Measurements from ENCODE around the gene ITGB6. TPM values are rescaled to one million over a fixed set of nuclear protein-coding genes. Genes with fewer than 3 reads are reported as not detected.
A peak's percentile ranks its signal among the peaks of the same experiment; 100 is the strongest.
"Not testable (repeated sequence)": the region's sequence is repeated elsewhere in the genome, so short reads cannot be mapped to it uniquely, and the experiment has no call there.

ITGB6 gene
- total RNA-seq, 1 experiment from 2014 or later = 6.9 TPM

GRCh38 chr2:160197587-160197986, 2.5 kb downstream of the ITGB6 start:
- Mint-ChIP-seq H3K27ac (ENCODE audit: low read depth, unreplicated experiment) (peak overlapping the region; percentile 94), H3K4me1 (ENCODE audit: insufficient read depth, unreplicated experiment) (peaks cover 30% of the 10 kb centered on the region)
- intact Hi-C loops (cut with micrococcal nuclease) = no loop called here

GRCh38 chr2:160194946-160195345, 5.1 kb downstream of the ITGB6 start:
- no peaks in the 10 kb centered on the region for H3K9me3 Mint-ChIP-seq (ENCODE audit: unreplicated experiment)
- POLR2A ChIA-PET = interaction anchor here (1.0 to 2.1 kb wide), 5 partner anchors 11 to 85 kb away, joined by 3 to 7 read pairs (median 3); no protein-coding TSS in a partner anchor
- CTCF ChIA-PET = interaction anchor here (0.5 to 1.6 kb wide), 4 partner anchors 11 to 1198 kb away, joined by 3 to 7 read pairs (median 5); no protein-coding TSS in a partner anchor
- intact Hi-C loops (cut with micrococcal nuclease) = no loop called here
- peaks cover 10% of the 10 kb centered on the region for H3K36me3 Mint-ChIP-seq (ENCODE audit: insufficient read depth, unreplicated experiment)
- BruUV-seq (replicated peaks) = no TSS peak
- no peaks in the 10 kb centered on the region for H3K27me3 Mint-ChIP-seq (ENCODE audit: insufficient read depth, unreplicated experiment)
- no peak for DNase-seq (ENCODE audit: unreplicated experiment)
- H3K4me3 Mint-ChIP-seq (ENCODE audit: unreplicated experiment) = no peak overlapping the region
- peaks cover 23% of the 10 kb centered on the region for H3K4me1 Mint-ChIP-seq (ENCODE audit: insufficient read depth, unreplicated experiment)
- no peak overlapping the region for H3K27ac Mint-ChIP-seq (ENCODE audit: low read depth, unreplicated experiment)
- no peak for TF ChIP-seq CTCF (IDR thresholded peaks at IDR 0.05; ENCODE audit: unreplicated experiment)

More at GRCh38 chr2:160197587-160197986, 2.5 kb downstream of the ITGB6 start:
- POLR2A ChIA-PET = interaction anchor here (0.6 to 2.4 kb wide), 13 partner anchors 9 to 682 kb away, joined by 3 to 9 read pairs (median 4); no protein-coding TSS in a partner anchor
- Mint-ChIP-seq H3K4me3 (ENCODE audit: unreplicated experiment) (peak overlapping the region; percentile 76), H3K27me3 (ENCODE audit: insufficient read depth, unreplicated experiment) (no peaks in the 10 kb centered on the region), H3K9me3 (ENCODE audit: unreplicated experiment) (peaks cover 10% of the 10 kb centered on the region), H3K36me3 (ENCODE audit: insufficient read depth, unreplicated experiment) (peaks cover 16% of the 10 kb centered on the region)
- CTCF ChIA-PET = interaction anchor here (0.6 to 1.4 kb wide), 8 partner anchors 12 to 1117 kb away, joined by 3 to 5 read pairs (median 4); no protein-coding TSS in a partner anchor
- TF ChIP-seq CTCF (IDR thresholded peaks at IDR 0.05; ENCODE audit: unreplicated experiment) = no peak
- no TSS peak for BruUV-seq (replicated peaks)
- no peak for DNase-seq (ENCODE audit: unreplicated experiment)

GRCh38 chr2:160194351-160194750, 5.7 kb downstream of the ITGB6 start:
- H3K4me3 Mint-ChIP-seq (ENCODE audit: unreplicated experiment) = no peak overlapping the region
- peaks cover 23% of the 10 kb centered on the region for H3K4me1 Mint-ChIP-seq (ENCODE audit: insufficient read depth, unreplicated experiment)
- no peaks in the 10 kb centered on the region for H3K27me3 Mint-ChIP-seq (ENCODE audit: insufficient read depth, unreplicated experiment)
- TF ChIP-seq CTCF (IDR thresholded peaks at IDR 0.05; ENCODE audit: unreplicated experiment) = no peak
- intact Hi-C loops (cut with micrococcal nuclease) = no loop called here
- POLR2A ChIA-PET = interaction anchor here (1.0 to 2.1 kb wide), 6 partner anchors 13 to 85 kb away, joined by 3 to 7 read pairs (median 3); no protein-coding TSS in a partner anchor
- CTCF ChIA-PET = interaction anchor here (0.5 to 1.6 kb wide), 4 partner anchors 11 to 1197 kb away, joined by 3 to 7 read pairs (median 5); no protein-coding TSS in a partner anchor
- no TSS peak for BruUV-seq (replicated peaks)
- H3K36me3 Mint-ChIP-seq (ENCODE audit: insufficient read depth, unreplicated experiment) = peaks cover 10% of the 10 kb centered on the region
- no peaks in the 10 kb centered on the region for H3K9me3 Mint-ChIP-seq (ENCODE audit: unreplicated experiment)
- no peak overlapping the region for H3K27ac Mint-ChIP-seq (ENCODE audit: low read depth, unreplicated experiment)
- DNase-seq (ENCODE audit: unreplicated experiment) = peak; percentile 43

GRCh38 chr2:160181146-160181836, 18.8 kb downstream of the ITGB6 start:
- H3K27ac Mint-ChIP-seq (ENCODE audit: low read depth, unreplicated experiment); BruUV-seq (replicated peaks); CTCF ChIA-PET; H3K4me3 Mint-ChIP-seq (ENCODE audit: unreplicated experiment); H3K9me3 Mint-ChIP-seq (ENCODE audit: unreplicated experiment); DNase-seq (ENCODE audit: unreplicated experiment); H3K27me3 Mint-ChIP-seq (ENCODE audit: insufficient read depth, unreplicated experiment); intact Hi-C loops (cut with micrococcal nuclease): not testable (repeated sequence)
- POLR2A ChIA-PET = interaction anchor here (0.7 to 0.9 kb wide), 3 partner anchors 14 to 27 kb away, joined by 3 read pairs; no protein-coding TSS in a partner anchor
- peaks cover 10% of the 10 kb centered on the region for H3K36me3 Mint-ChIP-seq (ENCODE audit: insufficient read depth, unreplicated experiment)
- peaks cover 19% of the 10 kb centered on the region for H3K4me1 Mint-ChIP-seq (ENCODE audit: insufficient read depth, unreplicated experiment)

- H3K4me3 Mint-ChIP-seq (ENCODE audit: unreplicated experiment); H3K36me3 Mint-ChIP-seq (ENCODE audit: insufficient read depth, unreplicated experiment); DNase-seq (ENCODE audit: unreplicated experiment); H3K27me3 Mint-ChIP-seq (ENCODE audit: insufficient read depth, unreplicated experiment); H3K27ac Mint-ChIP-seq (ENCODE audit: low read depth, unreplicated experiment); BruUV-seq (replicated peaks); intact Hi-C loops (cut with micrococcal nuclease); H3K9me3 Mint-ChIP-seq (ENCODE audit: unreplicated experiment): not testable (repeated sequence)
- ChIA-PET CTCF (interaction anchor here (0.6 to 1.1 kb wide), 2 partner anchors 11 to 92 kb away, joined by 3 read pairs; no protein-coding TSS in a partner anchor), POLR2A (interaction anchor here (0.7 to 0.9 kb wide), 2 partner anchors 14 to 25 kb away, joined by 3 read pairs; no protein-coding TSS in a partner anchor)
- H3K4me1 Mint-ChIP-seq (ENCODE audit: insufficient read depth, unreplicated experiment) = peaks cover 19% of the 10 kb centered on the region
Measured at GRCh38 chr2:160180690-160181089, 19.4 kb downstream of the ITGB6 start.

All from MCF 10A (cell line).